GM23338 (cell line): Measurements from ENCODE around the gene SLC25A30. TPM values are rescaled to one million over a fixed set of nuclear protein-coding genes. Genes with fewer than 3 reads are reported as not detected.
"Not testable (repeated sequence)": the region's sequence is repeated elsewhere in the genome, so short reads cannot be mapped to it uniquely, and the experiment has no call there.

Experiments used
- ATAC-seq: fragments of 200-7000 bp; cut with Tn5 transposase; 3 replicates; pipeline ENCODE4 v1.9.1; 2020
- DNase-seq: peaks from one replicate; pipeline ENCODE4 v3.0.0-alpha.2; 2015; ENCODE audit warnings: low spot score
- H2AFZ ChIP-seq: fragments of 200-600 bp; sonication (generic); 2 replicates; pipeline ENCODE4 v1.8.0; 2016; ENCODE audit warnings: antibody characterized with exemption, mild to moderate bottlenecking, moderate library complexity
- H3F3A ChIP-seq: fragments of 200-600 bp; sonication (generic); replicated peaks from 2 replicates; pipeline ENCODE4 v1.8.0; 2017; ENCODE audit warnings: antibody characterized with exemption, mixed run types, low read depth
- H3K27ac ChIP-seq: fragments of 200-600 bp; sonication (generic); 2 replicates; pipeline ENCODE4 v1.6.1; 2016; ENCODE audit warnings: low read depth
- H3K27me3 ChIP-seq: fragments of 200-600 bp; sonication (generic); 2 replicates; pipeline ENCODE4 v1.8.0; 2016; ENCODE audit warnings: mild to moderate bottlenecking, mixed run types, moderate library complexity; ENCODE audit not compliant: insufficient read depth
- H3K36me3 ChIP-seq: fragments of 200-600 bp; sonication (generic); 2 replicates; pipeline ENCODE4 v1.8.0; 2016; ENCODE audit warnings: mild to moderate bottlenecking; ENCODE audit not compliant: insufficient read depth
- H3K4me1 ChIP-seq: fragments of 200-600 bp; sonication (generic); 2 replicates; pipeline ENCODE4 v1.8.0; 2016; ENCODE audit warnings: mild to moderate bottlenecking, moderate library complexity; ENCODE audit not compliant: insufficient read depth
- H3K4me2 ChIP-seq: fragments of 200-600 bp; sonication (generic); 2 replicates; pipeline ENCODE4 v1.7.1; 2017; ENCODE audit warnings: mixed run types
- H3K4me3 ChIP-seq: fragments of 200-600 bp; sonication (generic); 2 replicates; pipeline ENCODE4 v1.6.1; 2016; ENCODE audit warnings: mixed run types
- H3K79me2 ChIP-seq: fragments of 200-600 bp; sonication (generic); replicated peaks from 2 replicates; pipeline ENCODE4 v1.8.0; 2017; ENCODE audit warnings: mild to moderate bottlenecking; ENCODE audit not compliant: insufficient read depth
- H3K9me2 ChIP-seq: fragments of 200-600 bp; sonication (generic); 2 replicates; pipeline ENCODE4 v1.8.0; 2017; ENCODE audit not compliant: insufficient read depth
- H4K20me1 ChIP-seq: fragments of 200-600 bp; sonication (generic); replicated peaks from 2 replicates; pipeline ENCODE4 v1.8.0; 2017; ENCODE audit warnings: mild to moderate bottlenecking; ENCODE audit not compliant: insufficient read depth
- H3K27ac Mint-ChIP-seq: 2 replicates; pipeline ENCODE4 v1.8.0; 2020; ENCODE audit warnings: inconsistent platforms, mild to moderate bottlenecking, moderate library complexity, mixed read lengths
- H3K27me3 Mint-ChIP-seq: 3 replicates; pipeline ENCODE4 v1.8.0; 2022; ENCODE audit warnings: low read depth, mild to moderate bottlenecking, moderate library complexity, mixed read lengths, inconsistent platforms; ENCODE audit not compliant: insufficient read depth, poor library complexity
- H3K36me3 Mint-ChIP-seq: 3 replicates; pipeline ENCODE4 v1.8.0; 2021; ENCODE audit warnings: low read depth, mild to moderate bottlenecking, inconsistent platforms, moderate library complexity, mixed read lengths
- H3K4me1 Mint-ChIP-seq: 3 replicates; pipeline ENCODE4 v1.8.0; 2020; ENCODE audit warnings: mild to moderate bottlenecking, inconsistent platforms, mixed read lengths
- H3K4me3 Mint-ChIP-seq: 3 replicates; pipeline ENCODE4 v1.8.0; 2021; ENCODE audit warnings: moderate library complexity, mild to moderate bottlenecking, inconsistent platforms, mixed read lengths
- H3K9me3 Mint-ChIP-seq: 3 replicates; pipeline ENCODE4 v1.8.0; 2020; ENCODE audit warnings: moderate library complexity, mild to moderate bottlenecking, inconsistent platforms, mixed read lengths
- ETS1 ChIP-seq: IDR thresholded peaks from 2 replicates; pipeline ENCODE4 v1.6.1; 2016; ENCODE audit warnings: antibody characterized with exemption
- POLR2AphosphoS5 ChIP-seq: IDR thresholded peaks from 2 replicates; pipeline ENCODE4 v1.6.1; 2016; ENCODE audit warnings: antibody characterized with exemption, low read depth
- REST ChIP-seq: IDR thresholded peaks from one replicate; pipeline ENCODE4 v1.6.1; 2018; ENCODE audit warnings: antibody characterized with exemption; ENCODE audit not compliant: unreplicated experiment
- STAT1 ChIP-seq: IDR thresholded peaks from one replicate; pipeline ENCODE4 v1.6.1; 2016; ENCODE audit warnings: antibody characterized with exemption; ENCODE audit not compliant: unreplicated experiment
- ZNF331 ChIP-seq: fragments of 250-450 bp; sonication (Bioruptor Pico); IDR thresholded peaks from 2 replicates; pipeline ENCODE4 v1.5.0; 2020; ENCODE audit warnings: low read depth, mild to moderate bottlenecking, moderate library complexity
- polyA plus RNA-seq: library from polyadenylated mRNA; unstranded; fragments of >200 nt; fragmentation: Nextera tagmentation; extraction: Ambion mirVana; gene quantifications from 2 replicates; pipeline ENCODE4 v1.2.1, GENCODE V29; 2016
- total RNA-seq: library from RNA; depleted of rRNA; stranded (reverse); fragments of >200 nt; shearing (Covaris generic); gene quantifications from 2 replicates; pipeline ENCODE4 v1.2.3, GENCODE V29; 2014

Gene SLC25A30
- total and polyA plus RNA-seq, 2 experiments from 2014 or later: 2.0 to 7.5 TPM

GRCh38 chr13:45432737-45433380 is 14.7 kb upstream of the SLC25A30 start:
- Histone ChIP-seq H3K4me3 (no peak overlapping the region), H2AFZ (peak overlapping the region; percentile 53), H3K27ac (no peak overlapping the region), H3K36me3 (no peaks in the 10 kb centered on the region), H4K20me1 (no peaks in the 10 kb centered on the region), H3K27me3 (no peaks in the 10 kb centered on the region), H3K4me1 (peaks cover 6% of the 10 kb centered on the region; the same call in 1 of the 2 replicates), H3K9me2 (peaks cover 3% of the 10 kb centered on the region; the same call in 1 of the 2 replicates), H3K4me2 (no peak overlapping the region), H3K79me2 (no peaks in the 10 kb centered on the region), H3F3A (no peaks in the 10 kb centered on the region)
- Mint-ChIP-seq H3K27ac (no peak overlapping the region), H3K9me3 (no peaks in the 10 kb centered on the region), H3K27me3 (peaks cover 8% of the 10 kb centered on the region), H3K4me3 (no peak overlapping the region), H3K4me1 (peaks cover 5% of the 10 kb centered on the region; the same call in 1 of the 3 replicates), H3K36me3 (no peaks in the 10 kb centered on the region)
- DNase-seq (no peak), ATAC-seq (no peak)
- no peak for TF ChIP-seq ETS1
- no peak for TF ChIP-seq ZNF331 (CRISPR knock-in tag)
- no peak for TF ChIP-seq STAT1
- TF ChIP-seq POLR2AphosphoS5: no peak
- no peak for TF ChIP-seq REST

GRCh38 chr13:45426056-45426841 is 8.1 kb upstream of the SLC25A30 start:
- not testable (repeated sequence) for H3K27ac ChIP-seq, H3K4me3 Mint-ChIP-seq, H4K20me1 ChIP-seq, H3K9me2 ChIP-seq, H3K36me3 Mint-ChIP-seq, DNase-seq, H3K27me3 Mint-ChIP-seq, H3K27ac Mint-ChIP-seq, H3K27me3 ChIP-seq, H3K79me2 ChIP-seq, H3K4me1 ChIP-seq, H3K36me3 ChIP-seq, ATAC-seq, H3K4me2 ChIP-seq, H3K4me1 Mint-ChIP-seq, H3K9me3 Mint-ChIP-seq, H3K4me3 ChIP-seq
- Histone ChIP-seq H3F3A (peaks cover 21% of the 10 kb centered on the region; the same call in 1 of the 2 replicates), H2AFZ (peak overlapping the region; percentile 78; the same call in 1 of the 2 replicates)
